ENCODE results near the gene SAP30BP.
"Not testable (repeated sequence)": the region's sequence is repeated elsewhere in the genome, so short reads cannot be mapped to it uniquely, and the experiment has no call there.

SAP30BP gene

DNA sequence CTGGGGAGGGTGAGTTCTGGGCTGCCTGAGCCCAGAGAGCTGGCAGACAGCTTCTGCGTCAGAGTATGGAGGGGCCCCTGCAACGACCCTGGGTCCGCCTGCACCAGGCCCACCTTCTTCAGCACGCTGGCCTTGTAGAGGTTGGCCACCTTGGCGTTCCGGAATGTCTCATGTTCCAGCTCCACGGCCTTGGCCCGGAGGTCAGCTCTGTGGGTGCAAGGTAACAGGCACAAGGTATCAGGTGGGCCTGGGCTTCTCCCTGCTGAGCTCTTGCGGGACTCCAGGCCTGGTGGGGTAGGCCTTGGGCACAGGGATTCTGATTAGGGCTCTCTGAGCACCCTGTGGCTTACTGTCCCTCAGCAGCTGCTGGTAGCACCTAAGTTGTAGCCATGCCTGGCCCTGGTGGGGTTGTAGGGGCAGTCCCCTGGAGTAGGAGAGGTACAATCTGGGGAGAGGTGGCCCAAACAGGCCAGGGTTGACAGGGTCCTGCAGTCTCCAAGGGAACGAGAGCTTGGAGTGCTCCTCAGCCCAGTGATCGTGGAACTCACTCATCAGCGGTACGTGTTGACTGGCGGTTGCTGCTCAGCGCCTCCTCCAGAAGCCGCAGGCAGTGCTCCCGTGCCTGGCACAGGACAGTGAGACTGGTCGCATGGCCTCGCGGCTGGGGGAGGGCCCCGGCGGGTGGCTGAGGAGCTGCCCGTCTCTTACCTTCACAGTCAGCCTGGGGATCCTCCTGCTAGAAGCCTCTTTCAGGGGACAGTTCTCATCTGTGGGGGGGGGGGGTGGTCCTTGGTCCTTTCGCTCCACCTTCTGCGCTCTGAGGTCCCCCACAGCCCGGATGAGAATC lies 36.8 kb upstream of the SAP30BP start:
- Mint-ChIP-seq H3K9me3 (no peaks in the 10 kb centered on the region), H3K4me1 (peaks cover 18% of the 10 kb centered on the region), H3K4me3 (no peak overlapping the region), H3K27me3 (no peaks in the 10 kb centered on the region), H3K27ac (no peak overlapping the region), H3K36me3 (no peaks in the 10 kb centered on the region)
- ATAC-seq: no peak

DNA sequence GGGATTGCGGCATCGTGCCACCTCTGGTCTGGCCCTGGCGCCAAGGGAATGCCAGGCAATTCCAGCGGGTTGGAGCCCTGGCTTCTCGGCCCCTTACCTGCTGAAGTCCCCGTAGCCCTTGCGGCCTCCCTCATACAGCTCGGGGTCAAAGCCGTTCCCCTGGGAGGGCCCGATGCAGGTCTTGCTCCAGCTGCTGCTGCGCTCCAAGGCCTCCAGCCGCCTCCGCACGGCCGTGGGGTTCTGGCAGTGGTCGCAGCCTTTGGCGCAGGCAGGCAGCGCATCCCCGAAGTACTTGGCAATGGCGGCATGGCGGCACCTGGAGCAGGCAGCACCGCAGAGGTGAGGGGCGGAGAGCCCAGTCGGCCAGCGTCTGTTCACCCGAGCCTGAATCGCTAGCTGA lies 35.8 kb upstream of the SAP30BP start:
- Mint-ChIP-seq H3K27me3 (no peaks in the 10 kb centered on the region), H3K27ac (no peak overlapping the region), H3K36me3 (peaks cover 5% of the 10 kb centered on the region), H3K9me3 (no peaks in the 10 kb centered on the region), H3K4me1 (peaks cover 18% of the 10 kb centered on the region), H3K4me3 (no peak overlapping the region)
- no peak for ATAC-seq

DNA sequence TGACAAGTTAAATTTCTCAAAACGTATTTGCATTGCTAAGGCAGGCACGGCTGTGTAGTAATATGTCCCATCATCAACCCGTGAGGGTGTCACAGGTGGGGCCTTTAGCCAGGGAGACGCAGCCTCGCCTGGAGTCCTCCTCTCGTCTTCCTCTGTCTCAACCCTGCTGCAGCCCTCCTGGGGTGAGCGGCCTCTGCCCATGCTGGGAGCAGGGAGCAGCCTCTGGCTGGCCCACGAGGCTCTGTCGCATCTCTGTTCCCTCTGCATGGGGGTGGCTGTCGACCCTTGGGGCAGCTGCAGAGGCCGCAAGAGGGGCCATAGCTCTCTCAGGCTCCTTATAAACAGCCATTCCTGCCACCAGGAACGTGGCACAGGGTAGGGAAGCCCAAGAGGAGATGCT lies 34.7 kb upstream of the SAP30BP start:
- ATAC-seq: no peak
- Mint-ChIP-seq H3K4me1 (peaks cover 18% of the 10 kb centered on the region), H3K36me3 (peaks cover 5% of the 10 kb centered on the region), H3K27me3 (no peaks in the 10 kb centered on the region), H3K4me3 (no peak overlapping the region), H3K27ac (no peak overlapping the region), H3K9me3 (no peaks in the 10 kb centered on the region)

DNA sequence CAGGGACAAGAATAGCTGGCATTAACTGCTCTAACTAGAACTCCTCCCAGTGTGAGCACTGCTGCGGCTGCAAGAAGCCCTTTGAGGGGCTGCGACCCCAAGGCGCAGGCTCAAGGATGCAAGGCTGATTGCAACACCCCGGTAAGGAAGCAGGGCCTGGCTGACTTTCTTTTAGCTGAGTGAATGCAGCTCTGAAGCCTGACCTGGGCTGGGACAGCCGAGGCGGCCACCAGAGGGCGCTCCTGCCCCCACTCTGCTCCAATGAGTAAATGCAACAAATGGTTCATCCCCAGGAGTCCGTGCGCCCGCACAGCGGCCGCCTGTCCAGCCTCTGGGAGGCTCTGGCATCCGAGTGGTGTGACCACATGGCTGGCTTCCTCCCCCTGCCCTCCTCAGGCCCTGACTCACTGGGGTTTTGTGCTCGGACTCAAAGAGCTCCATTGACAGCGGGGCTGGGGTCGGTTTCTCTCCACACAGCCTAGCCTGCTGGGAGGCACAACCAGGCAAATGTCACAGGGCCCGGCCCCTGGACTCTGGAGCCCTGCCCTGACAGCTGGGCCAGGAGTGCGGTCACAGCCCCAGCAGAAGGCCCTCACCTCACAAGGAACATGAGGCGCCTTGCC lies 34.2 kb upstream of the SAP30BP start, which contains the start of gene SMIM5:
SMIM5 (plus strand) TSS at position 572 of the 623 bp plus-strand sequence. CDS start 6,768 bp downstream, outside the sequence.
- H3K27me3 Mint-ChIP-seq: no peaks in the 10 kb centered on the region
- no peak within 1 kb of the TSS for H3K4me3 Mint-ChIP-seq
- H3K36me3 Mint-ChIP-seq: peaks cover 5% of the 10 kb centered on the region
- H3K4me1 Mint-ChIP-seq: peaks cover 18% of the 10 kb centered on the region
- no peaks in the 10 kb centered on the region for H3K9me3 Mint-ChIP-seq
- no peak within 1 kb of the TSS for H3K27ac Mint-ChIP-seq
- ATAC-seq: peak; percentile 85

DNA sequence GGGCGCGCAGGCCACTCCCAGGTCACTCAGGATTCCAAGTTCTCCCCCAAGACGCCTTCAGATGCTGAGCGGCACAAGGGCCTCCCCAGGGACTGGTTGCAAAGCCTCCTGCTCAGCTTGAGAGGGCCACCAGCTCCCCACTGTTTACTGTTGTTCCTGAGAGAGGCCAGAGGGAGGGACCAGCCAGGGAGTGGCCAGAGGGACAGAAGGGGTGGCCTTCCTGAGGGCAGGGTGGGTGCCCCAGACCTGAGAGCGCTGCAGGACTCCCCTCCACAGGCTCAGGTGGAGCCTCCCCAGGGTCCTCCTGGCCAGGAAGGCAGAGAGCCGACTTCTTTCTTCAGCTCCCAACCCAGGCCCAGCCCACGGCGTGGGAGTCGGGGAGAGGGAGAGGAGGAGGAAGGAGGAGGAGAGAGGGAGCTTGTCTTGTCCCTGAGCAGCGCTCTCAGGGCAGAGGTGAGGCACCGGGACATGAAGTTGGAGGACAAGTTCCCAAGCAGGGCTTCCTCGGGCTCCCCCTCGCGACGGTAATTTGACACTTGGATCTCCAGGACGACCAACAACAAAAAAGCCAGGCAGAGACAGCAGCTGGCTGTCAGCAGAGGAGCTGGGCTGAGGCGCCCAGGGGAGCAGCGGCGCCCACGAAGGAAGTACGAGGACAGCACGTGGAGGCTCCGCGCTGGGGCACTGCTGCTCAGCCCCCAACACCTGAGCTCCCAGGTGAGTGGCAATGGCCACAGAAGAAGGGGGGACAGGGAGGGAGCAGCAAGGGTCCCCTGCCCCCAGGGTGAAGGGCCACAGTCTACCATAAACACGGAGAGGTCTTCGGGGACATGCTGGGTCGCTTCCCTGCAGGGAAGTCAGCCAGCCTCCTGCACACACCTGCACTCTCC lies 33.4 kb upstream of the SAP30BP start:
- H3K4me3 Mint-ChIP-seq: no peak overlapping the region
- peaks cover 5% of the 10 kb centered on the region for H3K36me3 Mint-ChIP-seq
- peaks cover 18% of the 10 kb centered on the region for H3K4me1 Mint-ChIP-seq
- no peak overlapping the region for H3K27ac Mint-ChIP-seq
- no peaks in the 10 kb centered on the region for H3K27me3 Mint-ChIP-seq
- no peaks in the 10 kb centered on the region for H3K9me3 Mint-ChIP-seq
- peak; percentile 46 for ATAC-seq

DNA sequence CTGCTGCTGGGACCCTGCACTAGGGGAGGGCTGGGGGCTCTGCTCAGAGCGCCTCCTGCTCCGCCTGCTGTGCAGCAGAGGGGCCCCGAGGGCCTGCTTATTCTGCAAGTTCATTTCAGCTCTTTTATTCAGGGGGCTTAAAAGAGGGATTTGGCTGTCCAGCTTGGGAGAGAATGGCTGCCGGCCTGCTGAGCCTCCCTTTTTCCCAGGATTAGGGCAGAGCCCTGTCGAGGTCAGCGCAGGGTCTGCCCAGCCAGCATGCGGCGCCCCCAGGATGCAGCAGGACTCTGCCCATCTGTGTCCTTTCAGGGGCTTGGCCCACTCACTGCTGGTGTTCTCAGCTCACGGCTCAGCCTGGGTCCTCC lies 32.8 kb upstream of the SAP30BP start:
- Mint-ChIP-seq H3K27ac (no peak overlapping the region), H3K36me3 (peaks cover 5% of the 10 kb centered on the region), H3K9me3 (no peaks in the 10 kb centered on the region), H3K4me3 (no peak overlapping the region), H3K4me1 (peaks cover 18% of the 10 kb centered on the region), H3K27me3 (no peaks in the 10 kb centered on the region)
- no peak for ATAC-seq

DNA sequence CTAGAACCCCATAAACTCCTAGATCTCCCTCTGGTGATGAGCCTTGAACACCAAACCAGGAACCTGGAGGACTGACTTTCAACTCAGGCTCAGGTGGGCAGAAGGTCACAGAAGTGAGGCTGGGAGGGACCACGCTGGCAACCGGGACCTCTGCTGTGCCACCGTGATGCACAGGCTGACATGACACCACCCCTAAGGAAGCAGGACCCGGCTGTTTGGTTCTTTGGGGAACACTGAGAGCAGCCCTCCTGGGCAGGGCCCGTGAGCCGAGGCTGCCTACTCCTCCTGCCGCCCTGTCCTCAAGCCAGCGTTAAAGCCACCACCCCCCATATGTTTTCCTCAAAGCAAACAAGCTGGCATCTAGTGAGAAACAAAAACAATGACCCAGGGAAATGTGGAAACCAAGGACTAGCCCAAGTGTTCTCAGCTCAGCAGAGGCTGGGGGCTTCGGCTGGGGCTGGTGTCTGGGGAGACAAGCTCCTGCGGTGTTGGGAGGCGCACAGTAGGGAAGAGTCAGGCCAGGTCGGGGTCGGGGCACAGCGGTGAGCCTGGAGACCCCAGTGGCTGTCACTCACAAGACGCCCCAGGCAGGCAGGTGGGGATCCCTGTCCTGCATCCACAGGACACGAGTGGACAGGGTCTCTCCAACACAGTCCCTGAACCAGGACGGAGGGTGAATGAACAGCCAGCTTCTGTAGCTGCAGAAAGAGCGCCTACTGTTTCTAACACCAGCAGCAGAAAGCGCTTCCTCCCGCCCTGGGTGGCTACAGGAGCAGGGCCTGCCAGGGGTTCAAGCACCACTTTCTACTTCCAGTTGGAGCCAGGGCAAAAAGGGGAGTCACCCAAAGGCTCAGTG lies 32.2 kb upstream of the SAP30BP start:
- Mint-ChIP-seq H3K36me3 (peaks cover 5% of the 10 kb centered on the region), H3K4me3 (no peak overlapping the region), H3K27ac (no peak overlapping the region), H3K27me3 (no peaks in the 10 kb centered on the region), H3K9me3 (no peaks in the 10 kb centered on the region), H3K4me1 (peaks cover 18% of the 10 kb centered on the region)
- ATAC-seq: no peak

DNA sequence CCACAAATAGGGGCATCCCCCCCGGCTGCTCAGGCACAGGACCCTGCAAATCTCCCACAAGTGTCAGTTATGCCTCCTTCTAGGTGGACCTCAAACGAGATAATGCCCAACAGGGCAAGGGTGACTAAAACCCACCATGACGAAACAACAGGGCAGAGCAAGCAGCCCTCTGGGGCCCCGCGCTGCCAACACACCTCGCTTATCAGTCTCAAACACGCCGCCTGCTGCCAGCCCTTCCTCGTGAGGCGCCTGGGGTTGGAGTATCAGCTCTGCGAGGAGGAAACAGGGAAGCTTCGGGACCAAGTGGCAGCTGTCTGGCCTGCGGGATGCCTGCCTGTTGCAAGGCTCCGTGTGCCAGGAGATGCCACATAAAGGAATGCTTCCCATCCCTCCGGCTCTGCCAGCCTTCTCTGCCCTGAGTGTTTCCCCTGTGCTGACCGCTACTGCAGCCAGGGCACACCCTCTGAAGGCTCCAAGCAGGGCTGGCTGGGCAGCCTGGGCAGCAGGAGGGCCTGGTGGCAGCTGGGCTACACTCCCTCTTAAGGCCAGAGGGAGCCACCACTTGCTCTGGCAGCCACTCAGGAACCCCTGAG lies 31.4 kb upstream of the SAP30BP start:
- H3K4me1 Mint-ChIP-seq: peaks cover 18% of the 10 kb centered on the region

DNA sequence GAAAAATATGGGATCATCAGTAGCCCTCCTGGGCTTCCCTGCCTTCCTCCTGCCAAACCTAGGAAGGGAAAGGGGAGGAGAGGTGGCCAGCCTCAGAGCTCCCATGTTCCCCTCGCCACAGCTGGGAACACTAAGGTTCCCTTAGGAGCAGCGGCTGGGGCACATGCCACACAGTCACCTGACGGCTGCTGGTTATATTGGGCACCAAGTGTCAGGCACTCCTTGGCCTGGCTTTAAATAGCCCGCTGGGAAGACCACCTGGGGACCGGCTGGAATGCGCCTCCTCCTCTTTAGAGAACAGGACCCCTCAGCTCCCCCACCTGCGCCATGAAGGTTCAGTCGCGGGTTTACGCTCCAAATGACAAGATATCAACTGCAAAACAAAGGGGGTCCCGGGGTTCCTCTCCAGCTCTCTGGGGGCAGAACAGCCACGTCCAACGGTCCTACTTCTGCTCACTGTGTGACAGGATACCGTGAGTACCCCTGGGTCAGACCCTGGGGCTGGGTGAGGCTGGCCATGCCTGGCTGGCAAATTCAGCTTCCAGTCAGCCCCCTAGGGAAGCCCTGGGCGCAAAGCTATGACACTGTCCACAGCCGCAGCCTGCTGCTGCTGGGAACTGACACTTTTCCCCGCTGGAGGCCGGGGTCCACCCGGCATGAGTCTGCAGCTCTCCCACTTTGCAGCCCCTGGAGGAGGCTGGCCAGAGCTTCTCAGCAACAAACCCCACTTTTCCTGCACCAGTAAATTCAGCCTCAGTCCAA lies 30.6 kb upstream of the SAP30BP start:
- Mint-ChIP-seq H3K27me3 (no peaks in the 10 kb centered on the region), H3K4me1 (peaks cover 18% of the 10 kb centered on the region), H3K4me3 (no peak overlapping the region), H3K9me3 (no peaks in the 10 kb centered on the region), H3K36me3 (peaks cover 5% of the 10 kb centered on the region), H3K27ac (no peak overlapping the region)
- no peak for ATAC-seq

More for the DNA sequence above, 31.4 kb upstream of the SAP30BP start:
- ATAC-seq: no peak
- Mint-ChIP-seq H3K27me3 (no peaks in the 10 kb centered on the region), H3K4me3 (no peak overlapping the region), H3K27ac (no peak overlapping the region), H3K36me3 (peaks cover 5% of the 10 kb centered on the region), H3K9me3 (no peaks in the 10 kb centered on the region)

DNA sequence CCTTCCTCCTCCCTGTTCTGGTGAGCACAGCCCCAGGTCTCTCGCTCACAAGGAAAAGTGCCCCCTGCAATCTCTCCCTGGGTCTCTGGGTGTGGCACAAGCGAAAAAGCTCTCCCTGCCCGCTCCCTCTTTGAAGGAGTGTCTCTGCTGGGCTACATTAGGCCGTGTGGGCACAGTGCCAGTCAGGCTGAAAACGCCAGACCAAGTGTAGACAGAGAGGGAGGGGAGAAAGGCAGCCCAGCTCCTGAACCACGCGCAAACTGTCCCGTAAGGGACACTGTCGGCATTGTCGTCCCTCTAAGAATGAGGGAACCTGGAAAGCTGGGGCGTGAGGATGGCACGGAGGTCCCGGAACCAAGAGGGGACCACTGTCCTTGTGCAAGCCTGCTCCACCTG lies 30.0 kb upstream of the SAP30BP start:
- H3K9me3 Mint-ChIP-seq: no peaks in the 10 kb centered on the region
- H3K27me3 Mint-ChIP-seq: no peaks in the 10 kb centered on the region
- no peak for ATAC-seq
- H3K4me1 Mint-ChIP-seq: peaks cover 18% of the 10 kb centered on the region
- H3K36me3 Mint-ChIP-seq: peaks cover 5% of the 10 kb centered on the region
- H3K4me3 Mint-ChIP-seq: no peak overlapping the region
- H3K27ac Mint-ChIP-seq: no peak overlapping the region

DNA sequence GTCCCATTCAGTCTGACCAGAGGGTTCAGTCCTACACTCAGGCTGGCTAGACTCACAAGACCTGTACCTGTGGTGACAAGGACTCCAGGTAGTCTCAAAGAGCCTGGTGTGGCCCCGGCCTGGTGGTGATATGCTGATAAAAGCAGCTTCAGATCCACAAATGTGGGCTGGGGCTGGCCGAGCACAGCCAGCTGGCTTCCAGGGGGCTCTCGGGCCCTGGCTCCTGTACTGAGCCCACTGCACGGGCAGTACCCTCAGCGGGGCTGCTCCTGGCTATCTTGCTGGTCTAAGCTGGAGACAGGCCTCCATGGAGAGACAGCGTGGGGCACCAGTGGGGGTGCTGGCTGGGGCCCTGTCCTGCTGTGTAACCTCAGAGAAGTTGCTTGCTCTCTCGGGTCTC lies 29.6 kb upstream of the SAP30BP start:
- no peak overlapping the region for H3K27ac Mint-ChIP-seq

DNA sequence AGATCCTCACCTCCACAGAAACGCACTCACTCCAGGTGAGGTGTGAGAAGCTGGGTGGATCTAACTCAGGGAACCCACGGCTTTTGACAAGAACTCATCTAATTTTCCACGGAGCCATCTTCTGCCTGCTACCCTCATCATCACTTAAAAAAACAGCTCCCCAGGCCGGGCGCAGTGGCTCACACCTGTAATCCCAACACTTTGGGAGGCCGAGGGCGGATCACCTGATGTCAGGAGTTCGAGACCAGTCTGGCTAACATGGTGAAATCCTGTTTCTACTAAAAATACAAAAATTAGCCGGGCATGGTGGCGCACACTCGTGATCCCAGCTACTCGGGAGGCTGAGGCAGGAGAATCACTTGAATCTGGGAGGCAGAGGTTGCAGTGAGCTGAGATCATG lies 29.1 kb upstream of the SAP30BP start:
- not testable (repeated sequence) for H3K36me3 Mint-ChIP-seq, ATAC-seq, H3K4me3 Mint-ChIP-seq, H3K27me3 Mint-ChIP-seq, H3K9me3 Mint-ChIP-seq, H3K27ac Mint-ChIP-seq
- peaks cover 16% of the 10 kb centered on the region for H3K4me1 Mint-ChIP-seq

More for the DNA sequence above, 29.6 kb upstream of the SAP30BP start:
- no peaks in the 10 kb centered on the region for H3K27me3 Mint-ChIP-seq
- H3K4me1 Mint-ChIP-seq: peaks cover 18% of the 10 kb centered on the region
- H3K4me3 Mint-ChIP-seq: no peak overlapping the region
- no peak for ATAC-seq
- H3K36me3 Mint-ChIP-seq: peaks cover 5% of the 10 kb centered on the region
- no peaks in the 10 kb centered on the region for H3K9me3 Mint-ChIP-seq

DNA sequence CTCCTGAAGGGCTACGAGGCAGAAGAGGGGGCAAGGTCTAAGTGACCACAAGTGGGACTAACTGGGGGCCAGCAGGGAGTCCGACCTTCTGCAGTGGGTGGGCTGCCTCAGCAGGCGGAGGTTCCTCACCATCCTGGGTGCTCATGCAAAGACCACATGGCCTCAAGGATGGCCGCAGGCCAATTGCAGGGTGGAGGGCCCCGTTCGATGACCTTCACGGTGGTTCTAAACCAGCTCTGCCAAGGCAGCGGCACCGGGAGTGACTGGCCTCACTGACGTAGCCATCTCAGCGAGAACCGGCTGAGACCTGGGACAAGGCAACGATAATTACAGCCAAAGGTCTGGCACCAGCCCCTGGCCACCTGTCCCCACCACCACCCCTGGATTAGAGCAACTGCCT lies 28.2 kb upstream of the SAP30BP start:
- Mint-ChIP-seq H3K27me3 (no peaks in the 10 kb centered on the region), H3K4me3 (no peak overlapping the region), H3K36me3 (peaks cover 11% of the 10 kb centered on the region), H3K27ac (no peak overlapping the region), H3K4me1 (peaks cover 7% of the 10 kb centered on the region), H3K9me3 (no peaks in the 10 kb centered on the region)
- ATAC-seq: no peak

DNA sequence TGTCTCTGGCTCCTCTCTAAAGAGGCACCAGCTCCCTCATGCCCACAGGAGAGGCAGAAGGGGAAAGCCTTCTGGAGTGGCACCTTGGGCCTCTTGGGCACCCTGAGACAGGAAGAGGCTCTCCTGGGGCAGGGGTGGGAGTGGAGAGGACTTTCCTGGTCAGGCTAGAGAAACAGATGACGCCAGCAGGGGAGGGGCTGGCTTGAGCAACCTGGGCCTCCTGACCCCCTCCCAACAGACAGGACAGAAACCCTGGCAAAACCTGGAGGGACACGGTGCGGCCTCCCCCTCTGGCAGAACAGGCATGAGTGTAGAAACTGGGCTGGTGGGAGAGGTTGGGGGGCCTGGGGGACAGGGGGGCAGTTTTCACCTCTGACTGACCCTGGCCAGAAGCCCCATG lies 27.8 kb upstream of the SAP30BP start:
- Mint-ChIP-seq H3K27me3 (no peaks in the 10 kb centered on the region), H3K27ac (no peak overlapping the region), H3K9me3 (no peaks in the 10 kb centered on the region), H3K4me1 (peaks cover 3% of the 10 kb centered on the region), H3K4me3 (no peak overlapping the region), H3K36me3 (peaks cover 13% of the 10 kb centered on the region)
- no peak for ATAC-seq

Data from stimulated activated memory B cell treated with anti-CD40 and anti-IgM and Interleukin-4, amounts not matched to agents 10 μg/mL and 1 μg/mL and 100 μg/mL, for 72 hours (primary cell).